WTC11 (cell line): Measurements from ENCODE around the gene VSIG10.

Experiments used
- AFF4 ChIP-seq: sonication (generic); formaldehyde crosslinking; IDR thresholded peaks from 2 replicates; pipeline ENCODE4 v1.8.1; 2023; ENCODE audit warnings: mild to moderate bottlenecking, missing genetic modification reagents, borderline replicate concordance
- CTCF ChIP-seq: fragments of 200-600 bp; IDR thresholded peaks from 2 replicates; pipeline ENCODE4 v1.8.0; 2022; ENCODE audit warnings: antibody characterized with exemption
- MLX ChIP-seq: sonication (generic); formaldehyde crosslinking; IDR thresholded peaks from 2 replicates; pipeline ENCODE4 v1.8.1; 2023; ENCODE audit warnings: mild to moderate bottlenecking, missing genetic modification reagents, moderate library complexity
- ZNF317 ChIP-seq: sonication (generic); formaldehyde crosslinking; IDR thresholded peaks from 2 replicates; pipeline ENCODE4 v1.8.1; 2023; ENCODE audit warnings: low read depth, mild to moderate bottlenecking, moderate library complexity, missing genetic modification reagents, borderline replicate concordance

- TF ChIP-seq CTCF (no peak), ZNF317 (no peak), AFF4 (CRISPR knock-in tag) (no peak), MLX (CRISPR knock-in tag) (no peak)
These were observed 47.7 kb downstream of the VSIG10 start for GRCh38 chr12:118055865-118056773.
